Measurements from ENCODE around the gene SMYD5. TPM values are rescaled to one million over a fixed set of nuclear protein-coding genes. Genes with fewer than 3 reads are reported as not detected.
A peak's percentile ranks its signal among the peaks of the same experiment; 100 is the strongest.

SMYD5 gene
- total RNA-seq, 2 experiments from 2014 or later, result 39.1 to 46.7 TPM

- no peak overlapping the region for H3K4me3 Mint-ChIP-seq
- no peak for TF ChIP-seq CTCF (IDR thresholded peaks at IDR 0.05)
- DNase-seq, result no peak
- ATAC-seq (ENCODE audit: poor library complexity), result no peak
- H3K36me3 ChIP-seq (ENCODE audit: insufficient read depth, low read length), result no peaks in the 10 kb centered on the region
- H3K27me3 ChIP-seq (ENCODE audit: control insufficient read depth in 1 of 2, insufficient read depth in 2 of 2, low read length in 2 of 2), result no peaks in the 10 kb centered on the region
- H3K4me1 ChIP-seq (ENCODE audit: insufficient read depth, low read length), result peaks cover 10% of the 10 kb centered on the region
- intact Hi-C loops (cut with DNase I, micrococcal nuclease), result no loop called here
- peaks cover 28% of the 10 kb centered on the region for H3K4me1 Mint-ChIP-seq (ENCODE audit: low read depth)
- ChIA-PET CTCF (no interaction called here), POLR2A (no interaction called here)
- H3K27me3 Mint-ChIP-seq, result no peaks in the 10 kb centered on the region
- H3K9me3 ChIP-seq (ENCODE audit: control insufficient read depth in 1 of 2, insufficient read depth in 1 of 2, low read length in 2 of 2), result no peaks in the 10 kb centered on the region
- no peak overlapping the region for H3K27ac ChIP-seq (ENCODE audit: low read depth in 1 of 2, low read length in 2 of 2)
- H3K36me3 Mint-ChIP-seq (ENCODE audit: low read depth), result peaks cover 32% of the 10 kb centered on the region
- no peak overlapping the region for H3K27ac Mint-ChIP-seq
- H3K9me3 Mint-ChIP-seq, result no peaks in the 10 kb centered on the region
- no peak overlapping the region for H3K4me3 ChIP-seq (ENCODE audit: low read length)
Observed at GRCh38 chr2:73265298-73266060, 51.4 kb downstream of the SMYD5 start.

- no peaks in the 10 kb centered on the region for H3K9me3 ChIP-seq (ENCODE audit: control insufficient read depth in 1 of 2, insufficient read depth in 1 of 2, low read length in 2 of 2)
- peaks cover 10% of the 10 kb centered on the region for H3K4me1 ChIP-seq (ENCODE audit: insufficient read depth, low read length)
- peaks cover 31% of the 10 kb centered on the region for H3K36me3 Mint-ChIP-seq (ENCODE audit: low read depth)
- no peak for TF ChIP-seq CTCF (IDR thresholded peaks at IDR 0.05)
- intact Hi-C loops (cut with DNase I, micrococcal nuclease), result no loop called here
- no peak for DNase-seq
- no peaks in the 10 kb centered on the region for H3K9me3 Mint-ChIP-seq
- H3K27ac Mint-ChIP-seq, result no peak overlapping the region
- H3K27me3 ChIP-seq (ENCODE audit: control insufficient read depth in 1 of 2, insufficient read depth in 2 of 2, low read length in 2 of 2), result no peaks in the 10 kb centered on the region
- no peak for ATAC-seq (ENCODE audit: poor library complexity)
- no peaks in the 10 kb centered on the region for H3K27me3 Mint-ChIP-seq
- H3K36me3 ChIP-seq (ENCODE audit: insufficient read depth, low read length), result no peaks in the 10 kb centered on the region
- CTCF ChIA-PET, result no interaction called here
- H3K4me1 Mint-ChIP-seq (ENCODE audit: low read depth), result peaks cover 28% of the 10 kb centered on the region
- no peak overlapping the region for H3K4me3 ChIP-seq (ENCODE audit: low read length)
- H3K4me3 Mint-ChIP-seq, result no peak overlapping the region
- H3K27ac ChIP-seq (ENCODE audit: low read depth in 1 of 2, low read length in 2 of 2), result no peak overlapping the region
- POLR2A ChIA-PET, result no interaction called here
Observed at GRCh38 chr2:73266061-73266901, 52.2 kb downstream of the SMYD5 start.

- Histone ChIP-seq H3K4me1 (ENCODE audit: insufficient read depth, low read length) (peaks cover 10% of the 10 kb centered on the region), H3K27ac (ENCODE audit: low read depth in 1 of 2, low read length in 2 of 2) (no peak overlapping the region), H3K4me3 (ENCODE audit: low read length) (no peak overlapping the region), H3K27me3 (ENCODE audit: control insufficient read depth in 1 of 2, insufficient read depth in 2 of 2, low read length in 2 of 2) (no peaks in the 10 kb centered on the region), H3K36me3 (ENCODE audit: insufficient read depth, low read length) (no peaks in the 10 kb centered on the region), H3K9me3 (ENCODE audit: control insufficient read depth in 1 of 2, insufficient read depth in 1 of 2, low read length in 2 of 2) (no peaks in the 10 kb centered on the region)
- intact Hi-C loops (cut with DNase I, micrococcal nuclease), result no loop called here
- Mint-ChIP-seq H3K36me3 (ENCODE audit: low read depth) (peaks cover 26% of the 10 kb centered on the region), H3K9me3 (no peaks in the 10 kb centered on the region), H3K4me1 (ENCODE audit: low read depth) (peaks cover 28% of the 10 kb centered on the region), H3K4me3 (peak overlapping the region; percentile 11), H3K27ac (no peak overlapping the region), H3K27me3 (no peaks in the 10 kb centered on the region)
- ChIA-PET CTCF (no interaction called here), POLR2A (no interaction called here)
- TF ChIP-seq CTCF (IDR thresholded peaks at IDR 0.05), result no peak
- ATAC-seq (ENCODE audit: poor library complexity) (no peak), DNase-seq (no peak)
Observed at GRCh38 chr2:73267008-73267407, 53.0 kb downstream of the SMYD5 start.
